Caco-2 (cell line): Measurements from ENCODE around the gene ZBTB2. TPM values are rescaled to one million over a fixed set of nuclear protein-coding genes. Genes with fewer than 3 reads are reported as not detected.

Experiments used
- BruUV-seq: library from RNA; stranded (reverse); fragments of 400-500 nt; replicated peaks from 2 replicates; lab custom pipeline; 2021; lab: Mats Ljungman, UMichigan
- CTCF ChIA-PET: fragments of 300-600 bp; sonication (Branson Sonifier 250); formaldehyde crosslinking; loops from one replicate; lab custom pipeline; 2022; ENCODE audit warnings: antibody characterized with exemption; lab: Charles Lee
- POLR2A ChIA-PET: fragments of 300-600 bp; sonication (Branson Sonifier 250); formaldehyde crosslinking; loops from one replicate; lab custom pipeline; 2022; ENCODE audit warnings: antibody characterized with exemption; lab: Charles Lee
- DNase-seq, 2 experiments: peaks; one replicate each; pipeline versions ENCODE4 v3.0.0 to v3.0.0-alpha.2; 2020 to 2022
- H3K27me3 ChIP-seq: replicated peaks from 2 replicates; pipeline ENCODE4 v1.6.0; 2011; ENCODE audit warnings: low read length; ENCODE audit not compliant: control insufficient read depth, insufficient read depth
- H3K36me3 ChIP-seq: 2 replicates; pipeline ENCODE4 v1.5.1; 2011; ENCODE audit warnings: low read length; ENCODE audit not compliant: control insufficient read depth, insufficient read depth
- H3K4me1 ChIP-seq: fragments of 250-450 bp; sonication (Bioruptor Pico); 2 replicates; pipeline ENCODE4 v1.5.1; 2020; ENCODE audit warnings: mild to moderate bottlenecking
- H3K4me3 ChIP-seq: 2 replicates; pipeline ENCODE4 v1.5.1; 2011; ENCODE audit warnings: low read depth, mild to moderate bottlenecking, control low read depth, low read length
- H3K9me3 ChIP-seq: fragments of 250-450 bp; sonication (Bioruptor Pico); 2 replicates; pipeline ENCODE4 v1.5.1; 2020; ENCODE audit warnings: mild to moderate bottlenecking, moderate library complexity
- H3K27ac Mint-ChIP-seq: one replicate; pipeline ENCODE4 v1.8.0; 2022; ENCODE audit warnings: mixed read lengths; ENCODE audit not compliant: unreplicated experiment
- H3K27me3 Mint-ChIP-seq: one replicate; pipeline ENCODE4 v1.8.0; 2022; ENCODE audit warnings: mixed read lengths; ENCODE audit not compliant: insufficient read depth, unreplicated experiment
- H3K36me3 Mint-ChIP-seq: one replicate; pipeline ENCODE4 v1.8.0; 2022; ENCODE audit warnings: mild to moderate bottlenecking, mixed read lengths; ENCODE audit not compliant: insufficient read depth, unreplicated experiment
- H3K4me1 Mint-ChIP-seq: one replicate; pipeline ENCODE4 v1.8.0; 2022; ENCODE audit warnings: low read depth, mixed read lengths; ENCODE audit not compliant: unreplicated experiment
- H3K4me3 Mint-ChIP-seq: one replicate; pipeline ENCODE4 v1.8.0; 2022; ENCODE audit warnings: mild to moderate bottlenecking, moderate library complexity, mixed read lengths; ENCODE audit not compliant: unreplicated experiment
- H3K9me3 Mint-ChIP-seq: one replicate; pipeline ENCODE4 v1.8.0; 2022; ENCODE audit warnings: mixed read lengths; ENCODE audit not compliant: unreplicated experiment
- intact Hi-C: fragments of 100-400 bp; cut with micrococcal nuclease; formaldehyde crosslinking; loops from one replicate; pipeline ENCODE4 v1.10.0; 2022; ENCODE audit not compliant: unreplicated experiment
- total RNA-seq: library from RNA; stranded (reverse); gene quantifications from 2 replicates; pipeline ENCODE4 v1.2.3, GENCODE V29; 2022
- TF ChIP-seq, protein P1 (sequence below), 2 experiments: fragments of 200-600 bp in 1 of 2; IDR thresholded peaks; 1 replicate in 1 of 2; 2 replicates in 1 of 2; pipeline versions ENCODE4 v1.5.1 to v1.8.0; 2011 to 2022; ENCODE audit warnings: antibody characterized with exemption in 1 of 2, control low read depth in 1 of 2, inconsistent platforms in 1 of 2, low read depth in 1 of 2, low read length in 1 of 2, mild to moderate bottlenecking in 1 of 2, moderate library complexity in 1 of 2; ENCODE audit not compliant: insufficient read depth in 1 of 2, severe bottlenecking in 1 of 2, unreplicated experiment in 1 of 2

ZBTB2 gene
- total RNA-seq, 1 experiment from 2014 or later, result 23.9 TPM

DNA sequence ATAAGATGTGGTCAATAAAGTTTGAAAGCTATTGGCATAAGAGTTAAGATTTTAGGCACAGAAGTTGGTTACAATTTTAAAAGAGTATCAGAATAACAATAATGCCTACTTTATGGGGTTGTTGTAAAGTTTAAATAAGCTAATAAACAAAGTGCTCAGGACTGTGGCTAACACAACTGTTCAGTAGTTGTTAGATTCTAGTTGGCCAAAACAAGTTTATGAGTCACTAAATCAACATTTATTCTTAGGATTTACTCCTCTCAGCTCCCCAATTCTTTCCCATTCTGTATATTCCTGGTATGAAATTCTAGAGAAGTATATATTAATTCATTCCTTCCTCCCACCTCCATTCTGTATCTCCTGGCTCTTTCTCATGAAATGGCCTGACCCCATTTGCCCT is 46.0 kb upstream of the ZBTB2 start:
- ChIA-PET CTCF (interaction anchor here (0.7 kb wide), 1 partner anchor 9 kb away, joined by 5 read pairs; no protein-coding TSS in a partner anchor), POLR2A (no interaction called here)
- Histone ChIP-seq H3K27me3 (no peaks in the 10 kb centered on the region), H3K36me3 (no peaks in the 10 kb centered on the region), H3K9me3 (no peaks in the 10 kb centered on the region), H3K4me3 (no peak overlapping the region), H3K4me1 (peaks cover 33% of the 10 kb centered on the region)
- Mint-ChIP-seq H3K27me3 (no peaks in the 10 kb centered on the region), H3K4me1 (peaks cover 12% of the 10 kb centered on the region), H3K36me3 (peaks cover 21% of the 10 kb centered on the region), H3K9me3 (no peaks in the 10 kb centered on the region), H3K27ac (peak overlapping the region; percentile 57), H3K4me3 (no peak overlapping the region)
- TF ChIP-seq, protein P1, sequence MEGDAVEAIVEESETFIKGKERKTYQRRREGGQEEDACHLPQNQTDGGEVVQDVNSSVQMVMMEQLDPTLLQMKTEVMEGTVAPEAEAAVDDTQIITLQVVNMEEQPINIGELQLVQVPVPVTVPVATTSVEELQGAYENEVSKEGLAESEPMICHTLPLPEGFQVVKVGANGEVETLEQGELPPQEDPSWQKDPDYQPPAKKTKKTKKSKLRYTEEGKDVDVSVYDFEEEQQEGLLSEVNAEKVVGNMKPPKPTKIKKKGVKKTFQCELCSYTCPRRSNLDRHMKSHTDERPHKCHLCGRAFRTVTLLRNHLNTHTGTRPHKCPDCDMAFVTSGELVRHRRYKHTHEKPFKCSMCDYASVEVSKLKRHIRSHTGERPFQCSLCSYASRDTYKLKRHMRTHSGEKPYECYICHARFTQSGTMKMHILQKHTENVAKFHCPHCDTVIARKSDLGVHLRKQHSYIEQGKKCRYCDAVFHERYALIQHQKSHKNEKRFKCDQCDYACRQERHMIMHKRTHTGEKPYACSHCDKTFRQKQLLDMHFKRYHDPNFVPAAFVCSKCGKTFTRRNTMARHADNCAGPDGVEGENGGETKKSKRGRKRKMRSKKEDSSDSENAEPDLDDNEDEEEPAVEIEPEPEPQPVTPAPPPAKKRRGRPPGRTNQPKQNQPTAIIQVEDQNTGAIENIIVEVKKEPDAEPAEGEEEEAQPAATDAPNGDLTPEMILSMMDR (IDR thresholded peaks at IDR 0.05; ENCODE audit: insufficient read depth in 1 of 2, low read depth in 1 of 2, low read length in 1 of 2, severe bottlenecking in 1 of 2, unreplicated experiment in 1 of 2), result no peak
- BruUV-seq, result no TSS peak
- DNase-seq, result no peak
- intact Hi-C loops, result loop anchor here (1.0 to 10.0 kb wide), 3 partner anchors 15 to 687 kb away; partner anchors contain the start of gene RMND1

DNA sequence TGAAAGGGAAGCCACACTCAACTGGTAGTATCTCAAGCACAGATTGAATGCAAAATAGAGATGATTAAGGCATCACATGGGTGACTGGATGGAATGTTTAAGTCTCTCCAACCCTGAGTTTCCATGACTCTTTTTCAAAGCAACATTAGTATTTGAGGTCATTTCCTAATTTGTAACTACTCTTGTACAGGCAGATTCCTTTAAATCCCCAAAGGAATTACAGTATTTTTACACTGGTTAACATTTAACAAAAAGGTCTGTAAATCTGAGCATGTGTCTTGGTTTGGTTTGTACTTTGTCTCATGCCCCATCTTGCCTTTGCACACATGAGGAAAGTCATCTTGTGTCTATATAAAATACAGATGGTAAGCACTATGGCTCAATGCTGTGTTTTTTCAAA is 45.4 kb upstream of the ZBTB2 start:
- Histone ChIP-seq H3K9me3 (no peaks in the 10 kb centered on the region), H3K4me1 (peaks cover 32% of the 10 kb centered on the region), H3K36me3 (no peaks in the 10 kb centered on the region), H3K27me3 (no peaks in the 10 kb centered on the region), H3K4me3 (no peak overlapping the region)
- ChIA-PET POLR2A (no interaction called here), CTCF (interaction anchor here (0.7 kb wide), 1 partner anchor 9 kb away, joined by 5 read pairs; no protein-coding TSS in a partner anchor)
- TF ChIP-seq, protein P1 (IDR thresholded peaks at IDR 0.05; ENCODE audit: insufficient read depth in 1 of 2, low read depth in 1 of 2, low read length in 1 of 2, severe bottlenecking in 1 of 2, unreplicated experiment in 1 of 2), result no peak
- H3K27me3 Mint-ChIP-seq, result no peaks in the 10 kb centered on the region
- DNase-seq, result peak in 1 of 2 experiments; percentile 40
- peaks cover 23% of the 10 kb centered on the region for H3K36me3 Mint-ChIP-seq
- no TSS peak for BruUV-seq
- intact Hi-C loops, result loop anchor here (1.0 to 10.0 kb wide), 3 partner anchors 15 to 688 kb away; partner anchors contain the start of gene RMND1
- no peak overlapping the region for H3K27ac Mint-ChIP-seq
- no peaks in the 10 kb centered on the region for H3K9me3 Mint-ChIP-seq
- H3K4me1 Mint-ChIP-seq, result peaks cover 12% of the 10 kb centered on the region
- H3K4me3 Mint-ChIP-seq, result no peak overlapping the region

DNA sequence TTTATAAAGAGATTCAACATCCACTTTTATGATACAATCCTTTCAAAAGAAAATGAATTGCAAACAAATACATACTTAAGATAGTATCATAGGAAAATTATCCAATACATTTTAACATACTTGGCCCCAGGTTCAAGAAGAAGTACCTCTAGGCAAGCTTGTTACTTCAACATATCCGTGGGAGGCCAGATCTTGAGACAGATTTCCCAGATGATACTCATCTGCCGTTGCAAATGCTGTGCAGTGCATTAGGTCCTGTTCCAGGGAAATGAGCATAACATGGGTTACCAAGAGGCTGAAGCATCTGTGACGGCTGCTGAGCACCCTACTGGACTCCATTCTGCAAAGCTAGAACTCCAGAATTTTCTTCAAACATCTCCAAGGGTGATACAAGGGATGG is 44.9 kb upstream of the ZBTB2 start:
- H3K36me3 ChIP-seq, result no peaks in the 10 kb centered on the region
- ChIA-PET CTCF (no interaction called here), POLR2A (no interaction called here)
- DNase-seq, result no peak
- Mint-ChIP-seq H3K9me3 (no peaks in the 10 kb centered on the region), H3K27ac (no peak overlapping the region), H3K4me1 (peaks cover 12% of the 10 kb centered on the region), H3K4me3 (no peak overlapping the region), H3K27me3 (no peaks in the 10 kb centered on the region), H3K36me3 (peaks cover 25% of the 10 kb centered on the region)
- BruUV-seq, result no TSS peak
- H3K27me3 ChIP-seq, result no peaks in the 10 kb centered on the region
- intact Hi-C loops, result loop anchor here (10.0 kb wide), 2 partner anchors 329 to 689 kb away; no protein-coding TSS in a partner anchor
- no peak overlapping the region for H3K4me3 ChIP-seq
- TF ChIP-seq, protein P1 (IDR thresholded peaks at IDR 0.05; ENCODE audit: insufficient read depth in 1 of 2, low read depth in 1 of 2, low read length in 1 of 2, severe bottlenecking in 1 of 2, unreplicated experiment in 1 of 2), result no peak
- no peaks in the 10 kb centered on the region for H3K9me3 ChIP-seq
- peaks cover 27% of the 10 kb centered on the region for H3K4me1 ChIP-seq
